Colonic mucosa (tissue), 4 donors: ENCODE results near the gene ENTREP1. TPM values are rescaled to one million over a fixed set of nuclear protein-coding genes. Genes with fewer than 3 reads are reported as not detected.
A peak's percentile ranks its signal among the peaks of the same experiment; 100 is the strongest.
"Not testable (repeated sequence)": the region's sequence is repeated elsewhere in the genome, so short reads cannot be mapped to it uniquely, and the experiment has no call there.

Experiments used
- DNase-seq: peaks from one replicate; pipeline ENCODE4 v3.0.0-alpha.2; 2020
- H3K27ac ChIP-seq: fragments of 200-600 bp; one replicate; pipeline ENCODE4 v1.8.0; 2021
- H3K27me3 ChIP-seq: fragments of 200-600 bp; one replicate; pipeline ENCODE4 v1.8.0; 2021
- H3K36me3 ChIP-seq: fragments of 200-600 bp; one replicate; pipeline ENCODE4 v1.8.0; 2021
- H3K4me1 ChIP-seq: fragments of 200-600 bp; one replicate; pipeline ENCODE4 v1.8.0; 2021; ENCODE audit warnings: mild to moderate bottlenecking
- H3K4me3 ChIP-seq: fragments of 200-600 bp; one replicate; pipeline ENCODE4 v1.8.0; 2021
- H3K9ac ChIP-seq, 2 donors: one replicate each; pipeline ENCODE4 v1.7.0; 2013; ENCODE audit warnings: control low read depth in 2 of 2, low read depth in 2 of 2, low read length in 2 of 2
- H3K9me3 ChIP-seq: fragments of 200-600 bp; one replicate; pipeline ENCODE4 v1.8.0; 2021
- intact Hi-C: fragments of 100-400 bp; cut with DNase I; formaldehyde crosslinking; loops from one replicate; pipeline ENCODE4 v1.14.1; 2022
- total RNA-seq, 2 donors: library from RNA; stranded (reverse); fragmentation: NEBNext Ultra II Directional in 1 of 2; extraction: Animal tissue kit (Norgen Biotek cat#: 25700) in 1 of 2; gene quantifications; one replicate each; pipeline ENCODE4 v1.2.1, GENCODE V29; 2021
- TF ChIP-seq, protein P1 (sequence below): fragments of 200-600 bp; IDR thresholded peaks from one replicate; pipeline ENCODE4 v1.8.0; 2022; ENCODE audit warnings: antibody characterized with exemption, mild to moderate bottlenecking
- donor health status: healthy.
- donor health status: DM: no; HTN: no; CAD: no.
- donor health status: DM: no; HTN: no; CAD: no.

Gene ENTREP1
- total RNA-seq, 2 donors from 2014 or later = 1.7 to 3.0 TPM

DNA sequence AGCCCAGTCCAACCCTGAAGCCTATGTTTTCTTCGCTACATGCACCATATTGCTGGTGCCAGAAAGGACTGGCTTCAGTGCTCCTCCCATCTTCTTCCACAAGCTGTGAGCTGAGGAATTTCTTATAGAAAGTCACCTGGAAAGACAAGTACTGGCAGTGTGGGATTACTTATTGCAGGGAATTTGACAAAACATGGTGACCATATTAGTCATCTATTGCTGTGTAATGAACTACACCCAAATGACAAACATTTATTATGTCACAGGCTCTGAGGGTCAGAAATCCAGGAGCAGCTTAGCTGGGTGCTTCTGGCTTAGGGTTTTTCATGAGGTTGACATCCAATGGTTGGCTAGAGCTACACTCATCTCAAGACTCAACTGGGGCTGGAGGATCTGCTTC lies 75.5 kb downstream of the ENTREP1 start:
- TF ChIP-seq, protein P1, sequence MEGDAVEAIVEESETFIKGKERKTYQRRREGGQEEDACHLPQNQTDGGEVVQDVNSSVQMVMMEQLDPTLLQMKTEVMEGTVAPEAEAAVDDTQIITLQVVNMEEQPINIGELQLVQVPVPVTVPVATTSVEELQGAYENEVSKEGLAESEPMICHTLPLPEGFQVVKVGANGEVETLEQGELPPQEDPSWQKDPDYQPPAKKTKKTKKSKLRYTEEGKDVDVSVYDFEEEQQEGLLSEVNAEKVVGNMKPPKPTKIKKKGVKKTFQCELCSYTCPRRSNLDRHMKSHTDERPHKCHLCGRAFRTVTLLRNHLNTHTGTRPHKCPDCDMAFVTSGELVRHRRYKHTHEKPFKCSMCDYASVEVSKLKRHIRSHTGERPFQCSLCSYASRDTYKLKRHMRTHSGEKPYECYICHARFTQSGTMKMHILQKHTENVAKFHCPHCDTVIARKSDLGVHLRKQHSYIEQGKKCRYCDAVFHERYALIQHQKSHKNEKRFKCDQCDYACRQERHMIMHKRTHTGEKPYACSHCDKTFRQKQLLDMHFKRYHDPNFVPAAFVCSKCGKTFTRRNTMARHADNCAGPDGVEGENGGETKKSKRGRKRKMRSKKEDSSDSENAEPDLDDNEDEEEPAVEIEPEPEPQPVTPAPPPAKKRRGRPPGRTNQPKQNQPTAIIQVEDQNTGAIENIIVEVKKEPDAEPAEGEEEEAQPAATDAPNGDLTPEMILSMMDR = no peak

DNA sequence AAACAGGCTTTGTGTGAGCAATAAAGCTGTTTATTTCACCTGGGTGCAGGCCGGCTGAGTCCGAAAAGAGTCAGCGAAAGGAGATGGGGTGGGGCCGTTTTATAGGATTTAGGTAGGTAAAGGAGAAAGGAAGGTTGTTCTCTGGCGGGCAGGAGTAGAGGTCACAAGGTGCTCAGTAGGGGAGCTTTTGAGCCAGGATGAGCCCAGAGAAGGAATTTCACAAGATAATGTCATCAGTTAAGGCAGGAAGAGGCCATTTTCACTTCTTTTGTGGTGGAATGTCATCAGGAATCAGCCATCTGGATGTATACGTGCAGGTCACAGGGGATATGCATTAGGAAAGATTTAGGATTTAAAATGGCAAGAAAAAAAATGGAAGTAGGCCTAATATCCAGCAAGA lies 84.9 kb downstream of the ENTREP1 start:
- H3K9ac ChIP-seq, DNase-seq, intact Hi-C loops, H3K27me3 ChIP-seq, H3K27ac ChIP-seq, H3K4me1 ChIP-seq, H3K4me3 ChIP-seq, H3K36me3 ChIP-seq, H3K9me3 ChIP-seq: not testable (repeated sequence)

More for the DNA sequence above, 75.5 kb downstream of the ENTREP1 start:
- H3K36me3 ChIP-seq = no peaks in the 10 kb centered on the region
- H3K4me3 ChIP-seq = no peak overlapping the region
- no peaks in the 10 kb centered on the region for H3K4me1 ChIP-seq
- H3K27ac ChIP-seq = no peak overlapping the region
- H3K9ac ChIP-seq = no peak overlapping the region
- DNase-seq = no peak
- no peaks in the 10 kb centered on the region for H3K27me3 ChIP-seq
- H3K9me3 ChIP-seq = no peaks in the 10 kb centered on the region
- intact Hi-C loops = no loop called here

DNA sequence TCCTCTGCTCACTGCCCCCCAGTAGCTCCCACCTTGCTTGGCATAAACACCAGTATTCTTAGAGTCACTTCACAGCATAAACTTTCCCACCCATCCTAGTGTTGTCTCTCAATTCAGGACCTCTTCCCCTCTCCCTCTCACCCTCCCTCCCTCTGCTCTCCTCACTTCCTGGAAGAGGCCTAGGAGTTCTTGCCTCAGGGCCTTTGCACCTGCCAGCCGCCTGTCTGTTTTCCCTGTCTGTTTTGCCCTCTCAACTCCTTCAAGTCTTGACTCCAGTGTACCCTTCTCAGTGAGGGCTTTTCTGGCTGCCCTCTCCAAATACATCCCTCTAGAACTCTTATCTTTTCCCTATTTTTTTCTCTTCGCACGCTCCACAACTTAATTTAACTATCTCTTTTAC lies 86.2 kb downstream of the ENTREP1 start:
- DNase-seq = no peak
- Histone ChIP-seq H3K27me3 (no peaks in the 10 kb centered on the region), H3K4me1 (no peaks in the 10 kb centered on the region), H3K36me3 (no peaks in the 10 kb centered on the region), H3K27ac (no peak overlapping the region), H3K9me3 (no peaks in the 10 kb centered on the region), H3K4me3 (no peak overlapping the region), H3K9ac (no peak overlapping the region)
- TF ChIP-seq, protein P1 = no peak
- intact Hi-C loops = no loop called here

DNA sequence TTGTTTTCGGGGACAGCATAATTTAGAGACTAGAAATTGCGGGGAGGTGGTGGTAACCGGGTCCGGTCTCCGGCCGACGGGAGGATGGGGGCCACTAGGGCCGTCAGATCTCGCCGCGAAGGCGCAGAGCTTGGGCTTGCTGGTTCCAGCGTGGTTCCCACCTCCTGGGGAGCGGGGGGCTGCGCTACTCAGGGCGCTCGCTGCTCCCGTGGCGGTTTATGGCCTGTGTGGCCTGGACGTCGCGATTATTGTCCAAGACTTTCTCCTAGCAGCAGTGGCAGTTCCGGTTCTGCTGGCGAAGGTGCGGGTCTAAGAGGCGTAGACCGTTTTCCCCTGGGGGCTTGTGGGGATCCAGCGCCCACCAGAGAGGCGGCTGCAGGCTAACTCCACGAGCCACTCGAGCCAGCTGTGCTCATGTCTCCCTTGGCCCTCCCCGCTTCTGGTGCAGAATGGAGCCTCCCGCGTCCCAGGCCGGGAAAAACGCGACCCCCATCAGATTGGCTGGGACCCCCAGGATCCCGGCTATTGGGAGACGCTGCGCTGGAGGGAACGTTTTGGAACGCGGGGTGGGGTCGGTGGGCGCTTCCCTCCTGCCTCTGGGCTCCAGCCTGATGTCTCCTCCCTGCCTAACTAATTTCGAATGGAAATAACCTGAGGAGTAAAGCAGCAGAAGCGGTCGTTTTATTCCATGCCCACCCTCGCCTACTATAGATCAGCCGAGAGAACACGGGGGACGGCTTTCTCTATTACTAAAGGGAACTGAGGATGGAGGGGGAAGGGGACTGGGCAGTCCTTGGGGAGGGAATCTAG lies 87.1 kb downstream of the ENTREP1 start:
- H3K4me1 ChIP-seq = no peaks in the 10 kb centered on the region
- H3K9ac ChIP-seq = no peak overlapping the region
- no peaks in the 10 kb centered on the region for H3K9me3 ChIP-seq
- peak; percentile 9 for DNase-seq
- H3K36me3 ChIP-seq = no peaks in the 10 kb centered on the region
- no peaks in the 10 kb centered on the region for H3K27me3 ChIP-seq
- no peak overlapping the region for H3K27ac ChIP-seq
- intact Hi-C loops = no loop called here
- no peak overlapping the region for H3K4me3 ChIP-seq
- TF ChIP-seq, protein P1 = no peak

DNA sequence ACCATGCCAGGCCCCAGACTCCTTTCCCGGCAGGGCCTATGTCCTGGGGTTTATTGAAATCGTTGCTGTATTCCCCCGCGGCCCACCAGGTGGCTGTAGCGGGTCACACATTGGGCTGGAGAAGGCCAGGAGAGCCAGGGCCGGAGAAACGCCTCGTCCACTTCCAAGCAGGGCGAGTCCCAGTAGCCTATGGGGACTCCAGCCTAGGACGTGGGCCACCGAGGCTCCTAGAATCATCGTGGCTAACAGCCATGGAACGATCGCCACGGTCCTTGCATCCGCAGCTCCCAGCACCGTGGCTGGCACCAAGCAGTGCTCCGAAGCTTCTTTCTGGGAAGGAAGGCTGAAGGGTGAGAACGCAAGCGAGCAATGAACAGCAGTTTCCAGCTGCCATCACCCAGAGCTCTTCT lies 87.7 kb downstream of the ENTREP1 start:
- TF ChIP-seq, protein P1 = peak; percentile 46
- intact Hi-C loops = no loop called here
- H3K4me3 ChIP-seq = no peak overlapping the region
- no peaks in the 10 kb centered on the region for H3K9me3 ChIP-seq
- H3K27ac ChIP-seq = no peak overlapping the region
- H3K27me3 ChIP-seq = no peaks in the 10 kb centered on the region
- H3K36me3 ChIP-seq = no peaks in the 10 kb centered on the region
- no peaks in the 10 kb centered on the region for H3K4me1 ChIP-seq
- H3K9ac ChIP-seq = no peak overlapping the region
- DNase-seq = peak; percentile 59

DNA sequence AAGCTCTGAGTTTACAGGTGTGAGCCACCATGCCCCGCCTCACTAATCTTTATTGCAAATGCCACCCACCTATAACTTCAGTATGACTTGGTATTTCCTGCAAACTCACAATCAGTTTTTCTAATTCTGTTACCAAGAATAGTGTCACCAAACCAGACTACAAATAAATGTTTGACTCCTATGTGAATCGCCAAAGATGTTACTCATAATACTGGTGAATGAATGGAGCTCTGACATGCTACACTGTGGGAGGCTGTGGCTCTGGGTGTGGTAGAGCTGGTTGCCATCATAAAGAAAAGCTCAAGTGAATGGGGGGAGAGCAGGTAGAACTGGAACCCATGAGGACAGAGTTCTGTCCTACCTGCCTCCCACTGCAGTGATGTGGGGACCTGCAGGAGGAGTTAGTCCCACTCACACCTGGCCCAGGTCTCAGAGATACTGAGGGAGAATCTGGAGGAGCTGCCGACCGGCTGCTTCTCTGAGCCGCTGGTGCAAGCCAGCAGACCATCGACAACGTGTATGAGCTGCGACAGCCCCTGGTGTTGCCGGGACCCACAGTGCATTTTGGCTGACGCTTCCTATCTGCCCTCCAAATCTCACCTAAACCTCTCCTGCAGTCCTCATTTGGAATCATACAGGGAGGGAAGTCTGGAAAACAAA lies 95.7 kb downstream of the ENTREP1 start:
- Histone ChIP-seq H3K9me3 (no peaks in the 10 kb centered on the region), H3K36me3 (no peaks in the 10 kb centered on the region), H3K27me3 (no peaks in the 10 kb centered on the region), H3K4me1 (no peaks in the 10 kb centered on the region), H3K4me3 (no peak overlapping the region), H3K9ac (no peak overlapping the region), H3K27ac (no peak overlapping the region)
- no peak for DNase-seq
- intact Hi-C loops = loop anchor here (5.0 kb wide), 1 partner anchor 502 kb away; no protein-coding TSS in a partner anchor
- TF ChIP-seq, protein P1 = no peak
